AG10803 (cell line): ENCODE results near the gene FMO2.

Source experiments
- DNase-seq: peaks from one replicate; pipeline ENCODE4 v3.0.0; 2010; ENCODE audit warnings: low read depth
- H3K4me3 ChIP-seq: 2 replicates; pipeline ENCODE4 v1.5.1; 2011; ENCODE audit warnings: mild to moderate bottlenecking, low read length, control low read depth
- TF ChIP-seq, protein P1 (sequence below): conservative IDR thresholded peaks from 2 replicates; pipeline ENCODE4 v1.5.1; 2011; ENCODE audit warnings: mild to moderate bottlenecking, low read length, control low read depth, inconsistent platforms

Gene FMO2

DNA sequence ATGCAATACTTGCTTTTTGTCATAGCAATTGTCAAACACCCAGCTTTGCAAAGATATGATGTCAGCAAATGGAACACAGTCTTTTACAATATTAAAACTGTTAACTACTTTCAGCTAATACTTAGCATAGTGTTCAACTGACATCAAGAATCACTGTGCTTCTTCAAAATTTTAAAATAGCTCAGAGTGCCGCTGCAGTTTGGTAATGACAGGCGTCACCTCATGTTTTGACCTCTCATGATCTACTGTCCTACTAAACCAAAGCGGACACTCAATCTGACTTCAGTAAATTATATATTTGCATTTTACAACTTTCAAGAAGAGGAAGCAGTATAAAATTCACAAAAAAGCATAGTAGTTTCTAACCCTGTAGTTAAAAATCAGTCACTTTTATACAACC lies 65.2 kb downstream of the FMO2 start:
- TF ChIP-seq, protein P1, sequence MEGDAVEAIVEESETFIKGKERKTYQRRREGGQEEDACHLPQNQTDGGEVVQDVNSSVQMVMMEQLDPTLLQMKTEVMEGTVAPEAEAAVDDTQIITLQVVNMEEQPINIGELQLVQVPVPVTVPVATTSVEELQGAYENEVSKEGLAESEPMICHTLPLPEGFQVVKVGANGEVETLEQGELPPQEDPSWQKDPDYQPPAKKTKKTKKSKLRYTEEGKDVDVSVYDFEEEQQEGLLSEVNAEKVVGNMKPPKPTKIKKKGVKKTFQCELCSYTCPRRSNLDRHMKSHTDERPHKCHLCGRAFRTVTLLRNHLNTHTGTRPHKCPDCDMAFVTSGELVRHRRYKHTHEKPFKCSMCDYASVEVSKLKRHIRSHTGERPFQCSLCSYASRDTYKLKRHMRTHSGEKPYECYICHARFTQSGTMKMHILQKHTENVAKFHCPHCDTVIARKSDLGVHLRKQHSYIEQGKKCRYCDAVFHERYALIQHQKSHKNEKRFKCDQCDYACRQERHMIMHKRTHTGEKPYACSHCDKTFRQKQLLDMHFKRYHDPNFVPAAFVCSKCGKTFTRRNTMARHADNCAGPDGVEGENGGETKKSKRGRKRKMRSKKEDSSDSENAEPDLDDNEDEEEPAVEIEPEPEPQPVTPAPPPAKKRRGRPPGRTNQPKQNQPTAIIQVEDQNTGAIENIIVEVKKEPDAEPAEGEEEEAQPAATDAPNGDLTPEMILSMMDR, result no peak
- DNase-seq, result no peak
- H3K4me3 ChIP-seq, result no peak overlapping the region

DNA sequence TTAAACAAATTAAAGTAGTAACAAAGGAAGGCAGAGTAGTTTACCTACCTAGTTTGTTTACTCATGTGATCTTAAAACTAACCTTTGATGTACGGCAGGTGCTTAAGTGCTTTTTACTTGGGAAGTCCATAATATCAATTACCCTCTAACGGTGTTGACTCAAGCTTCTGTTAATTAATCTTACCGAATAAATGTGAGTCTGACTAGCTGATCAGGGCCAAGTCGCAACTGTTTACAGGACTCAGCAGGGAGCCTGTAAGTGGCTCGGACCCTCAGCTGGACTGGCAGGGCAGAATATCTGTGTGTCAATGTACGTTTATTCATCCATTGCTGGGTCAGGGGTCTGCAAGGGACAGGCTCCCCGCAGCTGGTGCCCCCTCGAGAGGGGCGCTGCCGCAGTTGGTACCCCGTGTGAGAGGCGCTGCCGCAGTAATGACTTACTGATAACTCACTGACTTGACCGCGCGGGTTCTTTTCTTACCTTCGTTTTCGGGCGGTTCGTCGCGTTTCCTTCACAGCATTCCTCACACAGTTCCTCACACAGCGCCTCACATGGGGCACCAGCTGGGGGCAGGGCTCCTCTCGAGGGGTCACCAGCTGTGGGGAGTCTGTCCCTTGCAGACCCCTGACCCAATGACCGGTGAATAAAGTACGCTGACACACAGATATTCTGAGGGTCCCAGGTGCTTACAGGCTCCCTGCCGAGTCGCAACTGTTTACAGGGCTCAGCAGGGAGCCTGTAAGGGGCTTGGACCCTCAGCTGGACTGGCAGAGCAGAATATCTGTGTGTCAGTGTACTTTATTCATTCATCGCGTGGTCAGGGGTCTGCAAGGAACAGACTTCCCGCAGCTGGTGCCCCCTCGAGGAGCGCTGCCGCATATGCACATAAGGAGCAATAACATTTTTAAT lies 66.2 kb downstream of the FMO2 start:
- TF ChIP-seq, protein P1, result peak; percentile 55
- peak; percentile 23 for DNase-seq
- peak overlapping the region; percentile 62 for H3K4me3 ChIP-seq

DNA sequence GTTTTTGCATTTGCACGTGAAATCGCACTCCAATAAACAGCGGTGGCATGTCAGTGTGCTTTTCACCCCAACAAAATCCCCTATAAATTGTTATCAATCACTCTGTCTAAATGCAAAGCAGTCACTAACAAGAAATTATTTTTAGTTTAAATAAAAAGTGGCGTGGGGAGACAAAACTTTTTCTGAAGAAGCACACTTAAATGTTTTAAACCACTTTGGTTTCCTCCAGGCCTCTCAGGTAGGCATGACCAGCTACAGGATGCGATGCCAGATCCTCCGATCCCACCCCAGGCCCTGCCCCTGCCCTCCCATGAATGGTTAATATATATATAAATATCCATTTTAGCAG lies 66.8 kb downstream of the FMO2 start:
- peak overlapping the region; percentile 62; the same call in 1 of the 2 replicates for H3K4me3 ChIP-seq
- TF ChIP-seq, protein P1, result no peak
- DNase-seq, result no peak

DNA sequence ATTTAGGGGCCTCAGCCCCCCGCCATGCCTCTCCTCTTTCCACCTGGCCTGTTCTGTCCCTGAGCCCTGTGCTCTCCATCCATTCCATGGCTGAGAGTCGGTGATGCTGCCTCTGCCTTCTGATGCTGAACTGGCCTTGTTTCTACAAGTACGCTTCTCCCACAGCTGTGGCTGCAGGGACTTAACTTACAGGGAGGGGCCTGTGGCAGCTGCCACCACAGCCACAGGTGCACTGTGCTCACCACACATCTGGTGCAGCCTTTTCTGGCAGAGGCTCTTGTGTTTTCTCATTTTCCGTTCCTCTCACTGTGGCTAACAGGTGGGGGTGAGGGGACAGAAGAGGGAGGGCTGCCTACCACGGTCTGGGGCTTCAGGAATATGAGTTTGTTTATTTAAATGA lies 67.4 kb downstream of the FMO2 start:
- TF ChIP-seq, protein P1, result no peak
- H3K4me3 ChIP-seq, result no peak overlapping the region
- no peak for DNase-seq

DNA sequence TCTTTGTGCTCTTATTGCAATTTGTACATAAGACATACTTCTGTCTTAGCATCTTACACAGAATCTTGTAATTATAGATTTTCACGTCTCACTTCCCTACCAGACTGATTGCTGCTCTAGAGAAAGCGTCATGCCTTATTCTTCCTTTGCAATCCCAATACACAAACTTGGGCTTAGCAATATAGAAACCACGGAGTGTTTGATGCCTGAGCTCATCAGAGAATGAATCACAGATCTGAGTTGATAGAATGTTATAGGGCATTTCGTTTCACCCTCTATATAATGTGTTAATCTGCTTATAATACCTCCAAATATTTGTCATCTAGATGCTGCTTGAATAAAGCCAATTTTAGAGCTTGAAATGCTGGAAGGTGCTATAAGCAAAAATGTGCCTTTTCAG lies 69.8 kb downstream of the FMO2 start:
- H3K4me3 ChIP-seq, result no peak overlapping the region
- DNase-seq, result peak; percentile 15
- TF ChIP-seq, protein P1, result no peak

DNA sequence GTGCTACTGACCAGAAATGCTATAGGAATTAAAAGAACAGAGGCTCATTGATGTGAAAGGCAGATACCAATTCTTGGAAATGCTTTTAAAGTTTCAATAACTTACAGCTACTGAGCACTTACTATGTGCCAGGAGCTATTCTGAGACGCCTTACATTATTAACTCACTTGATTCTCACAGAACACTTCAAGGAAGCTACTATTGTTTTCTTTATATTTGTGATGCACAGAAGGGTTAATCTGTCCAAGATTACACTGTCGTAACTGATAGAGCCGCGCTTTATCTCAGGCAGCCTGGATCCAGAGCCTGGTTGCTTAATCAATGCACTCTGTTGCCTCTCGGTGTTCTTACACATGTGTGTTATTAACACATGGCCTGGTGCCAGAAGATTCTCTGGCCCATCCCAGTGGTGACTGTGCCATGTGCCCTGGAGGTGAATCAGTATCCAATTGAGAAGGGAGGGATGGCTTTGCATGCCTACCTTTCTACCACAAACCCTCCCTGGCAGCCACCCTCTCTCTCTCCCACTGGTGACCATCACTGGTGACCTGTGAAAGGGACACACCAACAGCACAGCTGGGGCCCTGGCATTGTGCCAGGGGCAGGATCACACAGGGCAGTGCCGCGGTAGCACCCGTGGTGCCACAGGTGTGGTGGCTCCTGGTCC lies 72.0 kb downstream of the FMO2 start:
- TF ChIP-seq, protein P1, result no peak
- peak; percentile 65 for DNase-seq
- H3K4me3 ChIP-seq, result no peak overlapping the region
